ENCODE measurements around the gene ABI3BP. TPM values are rescaled to one million over a fixed set of nuclear protein-coding genes. Genes with fewer than 3 reads are reported as not detected.

ABI3BP gene
- total RNA-seq, 1 donor from 2014 or later, result 1.1 TPM

DNA sequence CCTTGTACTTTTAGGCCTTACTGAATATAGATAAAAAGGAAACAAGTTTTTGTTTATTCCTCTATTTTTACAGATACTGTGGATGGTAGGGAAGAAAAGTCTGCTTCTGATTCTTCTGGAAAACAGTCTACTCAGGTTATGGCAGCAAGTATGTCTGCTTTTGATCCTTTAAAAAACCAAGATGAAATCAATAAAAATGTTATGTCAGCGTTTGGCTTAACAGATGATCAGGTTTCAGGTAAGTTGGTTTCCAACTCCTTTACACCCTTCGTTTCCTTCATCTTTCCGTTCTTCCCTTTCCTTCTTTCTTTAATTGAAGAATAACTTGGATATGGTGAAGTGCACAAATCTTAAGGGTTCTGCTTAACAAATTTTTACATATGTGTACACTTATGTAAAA lies 260.8 kb downstream of the ABI3BP start:
- DNase-seq (ENCODE audit: low read depth) (no peak), FAIRE-seq (no peak)
- no peak overlapping the region for H3K4me3 Mint-ChIP-seq (ENCODE audit: unreplicated experiment)
- H3K4me1 Mint-ChIP-seq (ENCODE audit: low read depth, unreplicated experiment), result peaks cover 24% of the 10 kb centered on the region
- Histone ChIP-seq H3K27me3 (ENCODE audit: insufficient read depth, low read length) (no peaks in the 10 kb centered on the region), H3K9me3 (ENCODE audit: insufficient read depth, low read depth, low read length) (no peaks in the 10 kb centered on the region), H3K36me3 (ENCODE audit: insufficient read depth, low read length) (peaks cover 58% of the 10 kb centered on the region), H3K79me2 (ENCODE audit: insufficient read depth, low read length) (peaks cover 77% of the 10 kb centered on the region), H3K4me2 (ENCODE audit: low read length) (no peak overlapping the region), H2AFZ (ENCODE audit: low read depth, low read length) (no peak overlapping the region), H3K4me1 (ENCODE audit: insufficient read depth, low read length) (no peaks in the 10 kb centered on the region), H3K4me3 (ENCODE audit: insufficient read depth, low read depth, low read length) (no peak overlapping the region), H3K9ac (ENCODE audit: low read length) (no peak overlapping the region), H3K27ac (ENCODE audit: low read depth, low read length) (no peak overlapping the region), H4K20me1 (ENCODE audit: insufficient read depth, low read length) (peaks cover 69% of the 10 kb centered on the region)
- H3K27ac Mint-ChIP-seq (ENCODE audit: unreplicated experiment), result no peak overlapping the region
- H3K36me3 Mint-ChIP-seq (ENCODE audit: low read depth, unreplicated experiment), result peaks cover 4% of the 10 kb centered on the region
- no peaks in the 10 kb centered on the region for H3K27me3 Mint-ChIP-seq (ENCODE audit: low read depth, unreplicated experiment)
- no peak for TF ChIP-seq EZH2 (IDR thresholded peaks at IDR 0.05; ENCODE audit: insufficient read depth, low read length)
- TF ChIP-seq, protein P1, sequence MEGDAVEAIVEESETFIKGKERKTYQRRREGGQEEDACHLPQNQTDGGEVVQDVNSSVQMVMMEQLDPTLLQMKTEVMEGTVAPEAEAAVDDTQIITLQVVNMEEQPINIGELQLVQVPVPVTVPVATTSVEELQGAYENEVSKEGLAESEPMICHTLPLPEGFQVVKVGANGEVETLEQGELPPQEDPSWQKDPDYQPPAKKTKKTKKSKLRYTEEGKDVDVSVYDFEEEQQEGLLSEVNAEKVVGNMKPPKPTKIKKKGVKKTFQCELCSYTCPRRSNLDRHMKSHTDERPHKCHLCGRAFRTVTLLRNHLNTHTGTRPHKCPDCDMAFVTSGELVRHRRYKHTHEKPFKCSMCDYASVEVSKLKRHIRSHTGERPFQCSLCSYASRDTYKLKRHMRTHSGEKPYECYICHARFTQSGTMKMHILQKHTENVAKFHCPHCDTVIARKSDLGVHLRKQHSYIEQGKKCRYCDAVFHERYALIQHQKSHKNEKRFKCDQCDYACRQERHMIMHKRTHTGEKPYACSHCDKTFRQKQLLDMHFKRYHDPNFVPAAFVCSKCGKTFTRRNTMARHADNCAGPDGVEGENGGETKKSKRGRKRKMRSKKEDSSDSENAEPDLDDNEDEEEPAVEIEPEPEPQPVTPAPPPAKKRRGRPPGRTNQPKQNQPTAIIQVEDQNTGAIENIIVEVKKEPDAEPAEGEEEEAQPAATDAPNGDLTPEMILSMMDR (IDR thresholded peaks at IDR 0.05; ENCODE audit: insufficient read depth, low read depth, low read length), result no peak
- H3K9me3 Mint-ChIP-seq (ENCODE audit: unreplicated experiment), result no peaks in the 10 kb centered on the region

DNA sequence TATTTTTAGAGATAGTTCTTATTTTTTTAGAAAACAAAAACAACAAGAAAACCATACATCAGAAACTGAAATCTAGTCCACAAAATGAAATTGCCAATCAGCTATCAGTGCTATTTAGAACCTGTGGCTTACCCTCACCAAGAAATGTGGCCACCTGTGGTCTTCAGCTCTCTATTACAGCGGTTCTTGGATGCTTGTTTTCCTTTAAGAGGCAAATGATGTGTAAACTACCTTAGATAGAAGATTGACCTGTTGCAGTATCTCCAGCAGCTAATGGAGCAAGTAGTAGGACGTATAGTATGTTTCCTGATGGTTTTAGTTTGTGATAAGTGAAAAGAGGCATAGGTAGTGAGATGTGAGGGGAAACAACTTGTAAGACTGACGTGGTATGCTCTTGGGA lies 262.7 kb downstream of the ABI3BP start:
- Mint-ChIP-seq H3K36me3 (ENCODE audit: low read depth, unreplicated experiment) (peaks cover 11% of the 10 kb centered on the region), H3K9me3 (ENCODE audit: unreplicated experiment) (no peaks in the 10 kb centered on the region), H3K27ac (ENCODE audit: unreplicated experiment) (no peak overlapping the region), H3K27me3 (ENCODE audit: low read depth, unreplicated experiment) (no peaks in the 10 kb centered on the region), H3K4me1 (ENCODE audit: low read depth, unreplicated experiment) (peaks cover 26% of the 10 kb centered on the region), H3K4me3 (ENCODE audit: unreplicated experiment) (no peak overlapping the region)
- no peaks in the 10 kb centered on the region for H3K27me3 ChIP-seq (ENCODE audit: insufficient read depth, low read length)
- no peak overlapping the region for H3K4me3 ChIP-seq (ENCODE audit: insufficient read depth, low read depth, low read length)
- peaks cover 96% of the 10 kb centered on the region for H3K79me2 ChIP-seq (ENCODE audit: insufficient read depth, low read length)
- no peak overlapping the region for H3K27ac ChIP-seq (ENCODE audit: low read depth, low read length)
- DNase-seq (ENCODE audit: low read depth) (no peak), FAIRE-seq (no peak)
- H3K36me3 ChIP-seq (ENCODE audit: insufficient read depth, low read length), result peaks cover 55% of the 10 kb centered on the region
- H3K9me3 ChIP-seq (ENCODE audit: insufficient read depth, low read depth, low read length), result no peaks in the 10 kb centered on the region
- TF ChIP-seq, protein P1 (IDR thresholded peaks at IDR 0.05; ENCODE audit: insufficient read depth, low read depth, low read length), result no peak
- H3K4me1 ChIP-seq (ENCODE audit: insufficient read depth, low read length), result no peaks in the 10 kb centered on the region
- no peak overlapping the region for H2AFZ ChIP-seq (ENCODE audit: low read depth, low read length)
- H3K9ac ChIP-seq (ENCODE audit: low read length), result no peak overlapping the region
- H4K20me1 ChIP-seq (ENCODE audit: insufficient read depth, low read length), result peaks cover 72% of the 10 kb centered on the region
- no peak overlapping the region for H3K4me2 ChIP-seq (ENCODE audit: low read length)

DNA sequence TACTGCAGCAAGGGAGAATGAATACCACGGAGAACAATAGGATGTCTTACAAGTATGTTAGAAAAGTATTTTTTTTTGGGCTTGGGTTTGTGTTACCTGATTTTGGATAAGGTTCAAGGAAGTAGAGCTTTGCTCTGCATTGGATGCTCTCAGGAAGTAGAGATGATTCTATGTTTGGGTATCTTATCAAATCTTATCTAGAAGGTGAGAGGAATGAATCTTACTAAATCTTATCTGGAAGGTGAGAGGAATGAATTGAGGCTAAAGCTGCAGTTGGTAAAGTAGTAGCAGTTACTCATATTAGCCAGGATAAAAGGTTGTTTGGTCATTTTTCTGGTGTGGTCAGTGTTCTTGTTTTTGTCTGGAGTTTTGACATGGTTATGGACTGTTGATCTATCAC lies 266.5 kb downstream of the ABI3BP start:
- peaks cover 13% of the 10 kb centered on the region for H3K4me1 Mint-ChIP-seq (ENCODE audit: low read depth, unreplicated experiment)
- Histone ChIP-seq H3K79me2 (ENCODE audit: insufficient read depth, low read length) (peaks cover 92% of the 10 kb centered on the region), H3K9ac (ENCODE audit: low read length) (no peak overlapping the region), H3K4me3 (ENCODE audit: insufficient read depth, low read depth, low read length) (no peak overlapping the region), H4K20me1 (ENCODE audit: insufficient read depth, low read length) (peaks cover 62% of the 10 kb centered on the region), H3K9me3 (ENCODE audit: insufficient read depth, low read depth, low read length) (no peaks in the 10 kb centered on the region), H3K4me1 (ENCODE audit: insufficient read depth, low read length) (no peaks in the 10 kb centered on the region), H2AFZ (ENCODE audit: low read depth, low read length) (no peak overlapping the region), H3K4me2 (ENCODE audit: low read length) (no peak overlapping the region), H3K36me3 (ENCODE audit: insufficient read depth, low read length) (peaks cover 52% of the 10 kb centered on the region), H3K27ac (ENCODE audit: low read depth, low read length) (no peak overlapping the region), H3K27me3 (ENCODE audit: insufficient read depth, low read length) (no peaks in the 10 kb centered on the region)
- peak overlapping the region; percentile 43 for H3K27ac Mint-ChIP-seq (ENCODE audit: unreplicated experiment)
- H3K27me3 Mint-ChIP-seq (ENCODE audit: low read depth, unreplicated experiment), result no peaks in the 10 kb centered on the region
- no peak for TF ChIP-seq EZH2 (IDR thresholded peaks at IDR 0.05; ENCODE audit: insufficient read depth, low read length)
- TF ChIP-seq, protein P1 (IDR thresholded peaks at IDR 0.05; ENCODE audit: insufficient read depth, low read depth, low read length), result no peak
- H3K36me3 Mint-ChIP-seq (ENCODE audit: low read depth, unreplicated experiment), result peaks cover 18% of the 10 kb centered on the region
- FAIRE-seq, result no peak
- no peak overlapping the region for H3K4me3 Mint-ChIP-seq (ENCODE audit: unreplicated experiment)
- no peak for DNase-seq (ENCODE audit: low read depth)
- no peaks in the 10 kb centered on the region for H3K9me3 Mint-ChIP-seq (ENCODE audit: unreplicated experiment)

Data from astrocyte (in vitro differentiated cells and primary cell).